A549 (cell line): ENCODE results near the gene DAD1. TPM values are rescaled to one million over a fixed set of nuclear protein-coding genes. Genes with fewer than 3 reads are reported as not detected.

ENCODE experiments used
- ATAC-seq, 2 experiments: fragments of 200-7000 bp in 1 of 2; fragments of >200 bp in 1 of 2; cut with Nextera tagmentation in 1 of 2; cut with Tn5 transposase in 1 of 2; 3 replicates each; pipeline versions ENCODE4 v1.8.0 to v1.9.1; 2018 to 2020; ENCODE audit warnings: mild to moderate bottlenecking in 1 of 2, moderate library complexity in 1 of 2
- CTCF ChIA-PET: fragments of 300-600 bp; sonication (Branson Sonifier 250); formaldehyde crosslinking; extraction: SDS; loops from one replicate; lab custom pipeline; 2021; ENCODE audit warnings: antibody characterized with exemption, inconsistent platforms; lab: Yijun Ruan, JAX
- POLR2A ChIA-PET: fragments of 350-600 bp; formaldehyde crosslinking; extraction: SDS; loops from one replicate; lab custom pipeline; 2021; ENCODE audit warnings: antibody characterized with exemption, inconsistent platforms; lab: Yijun Ruan, JAX
- DNase-seq, 2 experiments: peaks; one replicate each; pipeline versions ENCODE4 v3.0.0 to v3.0.0-alpha.2; 2011 to 2016; ENCODE audit warnings: low read depth in 1 of 2, low spot score in 1 of 2
- FAIRE-seq: peaks from 2 replicates; lab custom pipeline; 2011; peaks lifted over from hg19 to GRCh38; lab: Jason Lieb, UNC
- H3K27ac ChIP-seq, 2 experiments: fragments of >200 bp; sonication (Bioruptor Twin); formaldehyde crosslinking; 3 replicates each; pipeline ENCODE4 v1.5.1; 2016 to 2017
- H3K4me1 ChIP-seq: fragments of >200 bp; sonication (Bioruptor Twin); formaldehyde crosslinking; 3 replicates; pipeline ENCODE4 v1.6.1; 2016
- H3K4me2 ChIP-seq: fragments of >200 bp; sonication (Bioruptor Twin); formaldehyde crosslinking; 3 replicates; pipeline ENCODE4 v1.6.1; 2016
- H3K4me3 ChIP-seq: fragments of >200 bp; sonication (Bioruptor Twin); formaldehyde crosslinking; 3 replicates; pipeline ENCODE4 v1.5.1; 2016
- H3K9me3 ChIP-seq: fragments of >200 bp; sonication (Bioruptor Twin); formaldehyde crosslinking; 3 replicates; pipeline ENCODE4 v1.6.1; 2016
- BCL3 ChIP-seq: fragments of >200 bp; sonication (Bioruptor Twin); formaldehyde crosslinking; IDR thresholded peaks from 3 replicates; pipeline ENCODE4 v1.6.1; 2016
- BHLHE40 ChIP-seq: IDR thresholded peaks from 2 replicates; pipeline ENCODE4 v1.6.1; 2012; ENCODE audit warnings: low read depth, low read length, inconsistent platforms
- ELK1 ChIP-seq: fragments of 150-350 bp; IDR thresholded peaks from 2 replicates; pipeline ENCODE4 v1.6.1; 2014; ENCODE audit warnings: low read depth, mild to moderate bottlenecking, low read length
- GATA3 ChIP-seq: IDR thresholded peaks from 2 replicates; pipeline ENCODE4 v1.6.1; 2012; ENCODE audit warnings: borderline replicate concordance
- HEYL ChIP-seq: fragments of 250-450 bp; sonication (Bioruptor Pico); IDR thresholded peaks from 2 replicates; pipeline ENCODE4 v1.8.0; 2021; ENCODE audit warnings: mild to moderate bottlenecking, moderate library complexity
- JUN ChIP-seq, 2 experiments: fragments of >200 bp; sonication (Bioruptor Twin); formaldehyde crosslinking; IDR thresholded peaks; 2 replicates in 1 of 2; 3 replicates in 1 of 2; pipeline ENCODE4 v1.6.1; 2016 to 2017
- KDM5A ChIP-seq: fragments of 200-600 bp; sonication (generic); IDR thresholded peaks from 2 replicates; pipeline ENCODE4 v1.6.1; 2016; ENCODE audit warnings: antibody characterized with exemption, mild to moderate bottlenecking
- MAX ChIP-seq: IDR thresholded peaks from 2 replicates; pipeline ENCODE4 v1.6.1; 2012
- MAZ ChIP-seq: fragments of 150-350 bp; IDR thresholded peaks from 2 replicates; pipeline ENCODE4 v1.6.1; 2014; ENCODE audit warnings: antibody characterized with exemption, low read depth, low read length, borderline replicate concordance
- NFE2L2 ChIP-seq: fragments of 150-350 bp; conservative IDR thresholded peaks from 2 replicates; pipeline ENCODE4 v1.6.1; 2014; ENCODE audit warnings: low read length
- PBX3 ChIP-seq: IDR thresholded peaks from 2 replicates; pipeline ENCODE4 v1.6.1; 2012
- PHF8 ChIP-seq: fragments of 200-600 bp; sonication (generic); IDR thresholded peaks from 2 replicates; pipeline ENCODE4 v1.6.1; 2016; ENCODE audit warnings: low read depth, mild to moderate bottlenecking, antibody characterized with exemption, moderate library complexity, borderline replicate concordance
- POLR2A ChIP-seq: IDR thresholded peaks from 2 replicates; pipeline ENCODE4 v1.6.1; 2012; ENCODE audit warnings: mild to moderate bottlenecking, low read length
- POLR2AphosphoS2 ChIP-seq: conservative IDR thresholded peaks from 2 replicates; pipeline ENCODE4 v1.6.1; 2012; ENCODE audit warnings: low read length, improper control_type of control experiment, inconsistent platforms
- RAD21 ChIP-seq, 2 experiments: fragments of >200 bp in 1 of 2; sonication (Bioruptor Twin) in 1 of 2; formaldehyde crosslinking in 1 of 2; IDR thresholded peaks in 1 of 2; conservative IDR thresholded peaks in 1 of 2; 2 replicates in 1 of 2; 3 replicates in 1 of 2; pipeline ENCODE4 v1.6.1; 2012 to 2018; ENCODE audit warnings: inconsistent platforms in 1 of 2
- RARB ChIP-seq: fragments of 250-450 bp; sonication (Bioruptor Pico); IDR thresholded peaks from 2 replicates; pipeline ENCODE4 v1.8.0; 2021; ENCODE audit warnings: mild to moderate bottlenecking, moderate library complexity
- RCOR1 ChIP-seq: fragments of 150-350 bp; IDR thresholded peaks from 2 replicates; pipeline ENCODE4 v1.6.1; 2014; ENCODE audit warnings: antibody characterized with exemption, low read length, low read depth
- REST ChIP-seq: fragments of 200-600 bp; sonication (generic); IDR thresholded peaks from 2 replicates; pipeline ENCODE4 v1.6.1; 2016; ENCODE audit warnings: antibody characterized with exemption, mild to moderate bottlenecking, moderate library complexity
- RFX5 ChIP-seq: fragments of 450-650 bp; IDR thresholded peaks from 2 replicates; pipeline ENCODE4 v1.7.1; 2014; ENCODE audit warnings: antibody characterized with exemption, mild to moderate bottlenecking, moderate library complexity
- RNF2 ChIP-seq: fragments of 200-600 bp; sonication (generic); IDR thresholded peaks from 2 replicates; pipeline ENCODE4 v1.6.1; 2016; ENCODE audit warnings: low read depth, mild to moderate bottlenecking, antibody characterized with exemption, moderate library complexity, borderline replicate concordance
- TFCP2L1 ChIP-seq: fragments of 250-450 bp; sonication (Bioruptor Pico); IDR thresholded peaks from 2 replicates; pipeline ENCODE4 v1.5.0; 2021; ENCODE audit warnings: mild to moderate bottlenecking
- WGBS: methylation state at CpG from one replicate; pipeline ENCODE4 v1.1.6; 2017; ENCODE audit errors: missing lambda C conversion rate; 5-methylcytosine and 5-hydroxymethylcytosine counted together
- polyA plus RNA-seq, 4 experiments: library from polyadenylated mRNA; depleted of rRNA in 3 of 4; stranded (reverse); fragments of >200 nt; fragmentation: RNase III in 1 of 4; extraction: RNeasy Plus Mini Kit Qiagen cat#74134 plus additional on column Dnase treatment in 1 of 4; gene quantifications; 2 replicates in 3 of 4; 3 replicates in 1 of 4; pipeline ENCODE4 v1.2.3, GENCODE V29; 2011 to 2017

The DAD1 gene
- polyA plus RNA-seq, 2 of the 4 experiments (the other 2 are of a cell fraction), result 317 to 474 TPM

GRCh38 chr14:22598099-22598895 lies 9.3 kb upstream of the DAD1 start, which contains the start of gene ABHD4:
Gene ABHD4 (plus strand): TSS chr14:22598300. CDS start chr14:22598307, 7 bp downstream.
- Histone ChIP-seq H3K27ac (peak within 1 kb of the TSS; percentile 86 to 91), H3K4me2 (peak within 1 kb of the TSS; percentile 95), H3K9me3 (no peaks in the 10 kb centered on the region), H3K4me1 (peaks cover 48% of the 10 kb centered on the region), H3K4me3 (peak within 1 kb of the TSS; percentile 84)
- FAIRE-seq (no peak), DNase-seq (peak; percentile 65 to 78), ATAC-seq (peak; percentile 92)
- POLR2A ChIA-PET, result interaction anchor here (0.6 to 2.9 kb wide), 13 partner anchors 9 to 168 kb away, joined by 3 to 42 read pairs (median 6); partner anchors contain the start of genes DAD1 and OXA1L
- WGBS, result 1% methylated on average over 38 of the region's 49 CpGs
- CTCF ChIA-PET, result interaction anchor here (0.6 to 8.8 kb wide), 23 partner anchors 9 to 441 kb away, joined by 3 to 85 read pairs (median 4); partner anchors contain the start of genes DAD1, OR6J1 and OXA1L
- no peak for TF ChIP-seq BHLHE40
- TF ChIP-seq JUN (IDR thresholded peaks at IDR 0.05), result peak; percentile 22 to 60; a peak in 1 of 5 replicates
- TF ChIP-seq KDM5A, result peak; percentile 46; the same call in 1 of the 2 replicates
- TF ChIP-seq RAD21 (conservative IDR thresholded peaks at IDR 0.05 in 1 of 2, IDR thresholded peaks at IDR 0.05 in 1 of 2), result no peak
- peak; percentile 43 for TF ChIP-seq POLR2A
- TF ChIP-seq RNF2, result no peak
- peak; percentile 47; the same call in 1 of the 2 replicates for TF ChIP-seq MAX
- no peak for TF ChIP-seq MAZ
- no peak for TF ChIP-seq REST
- peak; percentile 6; the same call in 1 of the 3 replicates for TF ChIP-seq BCL3
- TF ChIP-seq GATA3, result 0 out of 2 replicates have a peak, but pooled peaks have one; percentile 1
- TF ChIP-seq PBX3, result peak; percentile 57
- TF ChIP-seq PHF8, result peak; percentile 49

- 9% methylated on average over 9 of the region's 9 CpGs for WGBS
- TF ChIP-seq GATA3 (0 out of 2 replicates have a peak, but pooled peaks have one; percentile 4), MAZ (no peak), NFE2L2 (no peak), RCOR1 (no peak), RNF2 (no peak), RFX5 (no peak), POLR2AphosphoS2 (no peak), PHF8 (peak; percentile 44), TFCP2L1 (no peak), ELK1 (no peak), RARB (CRISPR knock-in tag) (no peak), BCL3 (no peak), HEYL (CRISPR knock-in tag) (no peak)
- ATAC-seq (peak; percentile 28 to 32; a peak in 5 of 6 replicates), DNase-seq (no peak), FAIRE-seq (no peak)
- H3K9me3 ChIP-seq, result no peaks in the 10 kb centered on the region
- H3K4me2 ChIP-seq, result peak overlapping the region; percentile 95
- H3K4me3 ChIP-seq, result peak overlapping the region; percentile 84
- H3K4me1 ChIP-seq, result peaks cover 42% of the 10 kb centered on the region
- ChIA-PET CTCF (interaction anchor here (0.8 to 8.8 kb wide), 12 partner anchors 9 to 255 kb away, joined by 3 to 85 read pairs (median 4); partner anchors contain the start of genes DAD1 and OR6J1), POLR2A (interaction anchor here (0.6 to 2.9 kb wide), 8 partner anchors 8 to 115 kb away, joined by 3 to 42 read pairs (median 6); partner anchors contain the start of gene DAD1)
- H3K27ac ChIP-seq, result peak overlapping the region; percentile 86 to 91
Observed at GRCh38 chr14:22597771-22598098, 8.7 kb upstream of the DAD1 start.
